MM.1S (cell line): ENCODE measurements around the gene ATP13A2.

ENCODE experiments used
- CTCF ChIP-seq: fragments of 300-600 bp; sonication (generic); IDR thresholded peaks from 2 replicates; pipeline ENCODE4 v1.5.1; 2016; ENCODE audit warnings: antibody characterized with exemption, low read length, mixed read lengths
- EZH2 ChIP-seq: fragments of 300-600 bp; sonication (generic); optimal IDR thresholded peaks from 2 replicates; pipeline ENCODE3; 2017; ENCODE audit warnings: low read depth, mild to moderate bottlenecking, antibody characterized with exemption, low read length, mixed read lengths

- TF ChIP-seq CTCF (no peak), EZH2 (no peak)
Measured at GRCh38 chr1:17009706-17010105, 2.0 kb downstream of the ATP13A2 start.
